ENCODE results near the gene HUNK.
"Not testable (repeated sequence)": the region's sequence is repeated elsewhere in the genome, so short reads cannot be mapped to it uniquely, and the experiment has no call there.

HUNK gene

DNA sequence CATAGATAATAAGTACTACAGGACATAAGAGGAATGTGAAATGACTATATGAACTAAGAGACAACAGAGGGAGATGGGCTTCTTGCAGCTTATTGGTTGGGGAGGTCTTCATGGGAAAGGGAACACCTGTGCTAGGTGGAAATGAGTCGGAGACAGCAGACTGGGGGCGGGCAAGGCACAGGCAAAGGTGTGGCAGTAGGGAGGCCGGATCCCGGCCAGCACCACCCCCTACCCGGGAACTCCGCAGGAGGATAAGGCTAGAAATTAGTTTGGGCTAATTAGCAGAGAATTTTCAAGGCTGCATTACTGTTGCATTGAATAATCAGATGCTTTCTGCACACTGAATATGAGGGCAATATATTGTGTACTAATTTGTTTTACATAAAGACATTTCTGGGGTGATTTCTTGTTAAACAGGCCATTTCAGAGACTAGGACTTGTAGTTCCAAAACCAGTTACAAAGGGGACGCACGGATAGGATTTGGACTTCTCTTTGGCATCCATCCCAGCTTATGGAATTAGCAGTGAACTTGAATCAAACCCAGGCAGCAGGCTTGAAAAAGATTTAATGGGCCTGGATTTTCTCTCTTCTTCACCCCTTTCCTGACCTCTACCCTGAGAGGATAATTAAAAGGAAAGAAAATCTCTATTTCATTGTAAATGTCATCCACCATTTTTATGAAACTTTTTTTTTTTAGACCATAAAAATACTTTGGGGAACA lies 2.2 kb upstream of the HUNK start:
- TF ChIP-seq, protein P1, sequence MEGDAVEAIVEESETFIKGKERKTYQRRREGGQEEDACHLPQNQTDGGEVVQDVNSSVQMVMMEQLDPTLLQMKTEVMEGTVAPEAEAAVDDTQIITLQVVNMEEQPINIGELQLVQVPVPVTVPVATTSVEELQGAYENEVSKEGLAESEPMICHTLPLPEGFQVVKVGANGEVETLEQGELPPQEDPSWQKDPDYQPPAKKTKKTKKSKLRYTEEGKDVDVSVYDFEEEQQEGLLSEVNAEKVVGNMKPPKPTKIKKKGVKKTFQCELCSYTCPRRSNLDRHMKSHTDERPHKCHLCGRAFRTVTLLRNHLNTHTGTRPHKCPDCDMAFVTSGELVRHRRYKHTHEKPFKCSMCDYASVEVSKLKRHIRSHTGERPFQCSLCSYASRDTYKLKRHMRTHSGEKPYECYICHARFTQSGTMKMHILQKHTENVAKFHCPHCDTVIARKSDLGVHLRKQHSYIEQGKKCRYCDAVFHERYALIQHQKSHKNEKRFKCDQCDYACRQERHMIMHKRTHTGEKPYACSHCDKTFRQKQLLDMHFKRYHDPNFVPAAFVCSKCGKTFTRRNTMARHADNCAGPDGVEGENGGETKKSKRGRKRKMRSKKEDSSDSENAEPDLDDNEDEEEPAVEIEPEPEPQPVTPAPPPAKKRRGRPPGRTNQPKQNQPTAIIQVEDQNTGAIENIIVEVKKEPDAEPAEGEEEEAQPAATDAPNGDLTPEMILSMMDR (IDR thresholded peaks at IDR 0.05; ENCODE audit: insufficient read depth, low read depth, low read length, missing control alignments), result no peak
- H3K4me3 ChIP-seq (ENCODE audit: low read length), result no peak overlapping the region
- no peak for DNase-seq (ENCODE audit: low read depth)

DNA sequence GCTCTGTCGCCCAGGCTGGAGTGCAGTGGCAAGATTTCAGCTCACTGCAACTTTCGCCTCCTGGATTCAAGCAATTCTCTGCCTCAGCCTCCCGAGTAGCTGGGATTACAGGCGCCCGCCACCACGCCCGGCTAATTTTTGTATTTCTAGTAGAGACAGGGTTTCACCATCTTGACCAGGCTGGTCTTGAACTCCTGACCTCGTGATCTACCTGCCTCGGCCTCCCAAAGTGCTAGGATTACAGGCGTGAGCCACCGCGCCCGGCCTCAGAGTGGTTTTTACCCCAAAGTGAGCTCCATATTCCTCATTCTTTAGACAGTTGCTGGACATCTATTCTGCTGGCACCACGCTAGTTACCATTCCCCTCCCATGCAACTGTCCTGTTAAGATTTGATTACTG lies 1.4 kb upstream of the HUNK start:
- not testable (repeated sequence) for DNase-seq (ENCODE audit: low read depth); H3K4me3 ChIP-seq (ENCODE audit: low read length)

DNA sequence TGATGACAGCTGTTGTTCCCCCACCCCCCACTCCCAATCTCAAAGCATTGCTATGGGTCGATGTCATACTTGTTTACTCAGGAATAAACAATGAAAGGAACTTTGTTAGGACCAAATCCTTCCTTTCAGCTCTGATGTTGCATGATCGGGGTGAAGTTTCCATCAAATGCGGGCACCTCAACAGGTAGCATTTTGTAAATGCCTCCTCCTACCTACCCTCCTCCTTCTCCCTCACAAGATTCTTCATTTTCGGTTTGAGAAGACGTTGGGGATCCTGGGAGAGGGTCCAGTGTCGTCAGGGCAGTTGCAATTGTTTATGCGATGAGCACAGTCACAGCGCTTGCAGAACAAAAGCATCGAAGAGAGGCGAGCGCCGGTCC lies 758 bp upstream of the HUNK start:
- TF ChIP-seq, protein P1 (IDR thresholded peaks at IDR 0.05; ENCODE audit: insufficient read depth, low read depth, low read length, missing control alignments), result no peak
- DNase-seq (ENCODE audit: low read depth), result no peak
- H3K4me3 ChIP-seq (ENCODE audit: low read length), result no peak overlapping the region

DNA sequence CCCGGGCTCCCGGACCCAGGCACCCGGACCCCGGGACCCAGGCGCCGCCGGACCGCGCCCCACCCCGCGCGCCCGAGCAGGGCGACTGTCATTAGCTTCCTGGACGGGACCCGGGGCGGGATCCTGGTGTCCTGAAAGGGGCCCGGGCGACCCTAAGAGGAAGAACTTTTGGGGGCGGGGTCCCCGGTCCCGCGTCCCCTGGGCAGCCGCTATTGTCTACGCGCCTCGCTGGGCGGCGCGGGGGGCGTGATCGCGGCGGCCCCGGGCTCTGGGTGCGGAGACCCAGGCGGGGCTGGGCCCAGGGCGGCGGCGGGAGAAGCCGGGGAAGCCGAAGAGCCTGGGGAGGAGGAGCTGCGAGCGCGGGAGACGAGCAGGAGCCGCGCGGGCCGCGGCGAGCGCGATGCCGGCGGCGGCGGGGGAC lies 465 bp downstream of the HUNK start:
- DNase-seq (ENCODE audit: low read depth), result no peak
- TF ChIP-seq, protein P1 (IDR thresholded peaks at IDR 0.05; ENCODE audit: insufficient read depth, low read depth, low read length, missing control alignments), result no peak
- no peak overlapping the region for H3K4me3 ChIP-seq (ENCODE audit: low read length)

DNA sequence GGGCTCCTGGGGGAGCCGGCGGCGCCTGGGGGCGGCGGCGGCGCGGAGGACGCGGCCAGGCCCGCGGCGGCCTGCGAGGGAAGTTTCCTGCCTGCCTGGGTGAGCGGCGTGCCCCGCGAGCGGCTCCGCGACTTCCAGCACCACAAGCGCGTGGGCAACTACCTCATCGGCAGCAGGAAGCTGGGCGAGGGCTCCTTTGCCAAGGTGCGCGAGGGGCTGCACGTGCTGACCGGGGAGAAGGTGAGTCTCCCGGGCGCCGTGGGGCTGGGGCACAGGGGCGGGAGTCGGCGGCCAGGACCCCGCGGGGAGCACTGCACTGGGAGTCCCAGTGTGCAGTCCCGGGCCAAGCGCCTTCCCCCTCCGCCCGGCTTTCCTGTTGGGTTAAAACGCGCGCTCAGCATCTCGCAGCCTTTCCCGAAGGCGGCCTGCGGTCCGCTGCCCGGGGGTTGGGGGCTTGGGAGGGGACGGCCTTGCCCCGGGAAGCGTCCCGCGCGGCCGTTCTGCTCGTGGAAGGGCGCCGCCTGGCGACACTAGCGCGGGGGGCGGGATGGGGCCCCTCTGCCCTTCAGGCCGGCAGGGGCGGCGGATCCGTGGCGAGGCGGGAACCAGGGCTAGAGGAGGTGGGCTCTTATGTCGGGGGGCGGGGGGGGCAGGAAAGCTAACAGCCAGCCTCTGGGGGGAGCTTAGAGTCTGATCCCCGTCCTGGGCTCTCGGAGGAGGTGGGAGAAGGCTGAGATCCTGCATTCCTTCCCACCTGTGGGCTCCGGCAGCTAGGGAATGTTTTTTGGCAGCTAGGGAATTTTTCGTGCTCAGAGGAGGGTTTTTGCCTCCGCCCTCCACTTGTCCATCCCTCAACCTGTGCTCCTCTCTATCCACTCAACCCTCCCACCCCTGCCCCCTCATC lies 1.1 kb downstream of the HUNK start:
- DNase-seq (ENCODE audit: low read depth), result no peak
- no peak overlapping the region for H3K4me3 ChIP-seq (ENCODE audit: low read length)
- TF ChIP-seq, protein P1 (IDR thresholded peaks at IDR 0.05; ENCODE audit: insufficient read depth, low read depth, low read length, missing control alignments), result peak; percentile 8

DNA sequence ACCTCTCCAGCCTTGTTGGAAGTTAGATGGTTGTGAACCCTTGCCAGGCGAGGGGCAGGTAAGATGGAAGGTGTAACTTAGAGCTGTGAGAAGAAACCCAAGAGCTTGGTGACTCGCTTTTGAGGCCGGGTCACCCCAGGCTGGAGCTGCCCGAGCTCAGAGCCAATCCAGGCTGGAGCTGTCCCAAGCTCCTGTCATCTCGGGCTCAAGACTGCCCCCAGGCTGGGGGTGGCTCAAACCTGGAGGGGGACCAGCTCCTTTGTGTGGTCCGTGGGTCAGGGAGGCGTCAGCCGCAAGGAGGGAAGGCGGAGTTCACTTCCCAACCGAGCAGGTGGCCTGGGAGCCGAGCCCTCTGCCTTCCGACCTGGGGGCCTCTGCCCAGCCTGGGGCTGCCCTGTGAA lies 2.0 kb downstream of the HUNK start:
- no peak overlapping the region for H3K4me3 ChIP-seq (ENCODE audit: low read length)
- TF ChIP-seq, protein P1 (IDR thresholded peaks at IDR 0.05; ENCODE audit: insufficient read depth, low read depth, low read length, missing control alignments), result no peak
- no peak for DNase-seq (ENCODE audit: low read depth)

DNA sequence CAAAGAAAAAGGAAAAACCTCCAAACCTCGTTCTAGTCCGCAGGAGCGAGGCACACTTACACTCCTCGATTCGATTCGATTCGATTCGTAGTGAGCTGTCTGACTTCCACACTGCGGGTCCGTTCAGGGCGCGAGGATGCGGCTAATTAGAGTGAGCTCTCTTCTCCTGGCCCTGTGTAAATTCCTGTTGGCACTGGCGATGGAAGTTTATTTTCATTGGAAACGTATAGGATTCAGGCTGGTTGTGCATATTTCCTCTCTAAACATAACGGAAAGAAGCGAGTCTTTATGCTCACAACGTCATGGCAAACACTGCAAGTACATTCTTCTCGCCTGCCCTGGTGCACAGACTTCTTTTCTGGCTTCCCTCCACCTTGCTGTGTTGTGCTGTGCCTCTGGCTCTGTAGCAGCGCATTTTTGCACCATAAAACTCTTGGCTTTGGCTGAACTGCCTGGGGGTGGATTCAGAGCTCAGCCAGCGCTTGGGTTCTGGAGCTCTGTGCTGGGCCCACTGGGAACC lies 2.7 kb downstream of the HUNK start:
- no peak overlapping the region for H3K4me3 ChIP-seq (ENCODE audit: low read length)
- TF ChIP-seq, protein P1 (IDR thresholded peaks at IDR 0.05; ENCODE audit: insufficient read depth, low read depth, low read length, missing control alignments), result no peak
- DNase-seq (ENCODE audit: low read depth), result no peak
